Tibial nerve (tissue), 4 donors: ENCODE measurements around the gene GGA2.

Experiments
- EP300 ChIP-seq, 2 donors: sonication (generic); formaldehyde crosslinking; IDR thresholded peaks; one replicate each; pipeline ENCODE4 v1.6.1; 2017; ENCODE audit warnings: antibody characterized with exemption in 2 of 2, mild to moderate bottlenecking in 1 of 2
- POLR2A ChIP-seq, 2 donors: fragments of 450-650 bp; IDR thresholded peaks; one replicate each; pipeline ENCODE4 v1.6.1; 2017; ENCODE audit warnings: antibody characterized with exemption in 2 of 2, mild to moderate bottlenecking in 2 of 2, moderate library complexity in 2 of 2
- TF ChIP-seq, protein P1 (sequence below), 5 experiments: fragments of 200-600 bp in 3 of 5; fragments of 450-650 bp in 2 of 5; sonication (generic) in 3 of 5; IDR thresholded peaks; one replicate each; pipeline ENCODE4 v1.5.1; 2016 to 2019; ENCODE audit warnings: antibody characterized with exemption in 5 of 5, mild to moderate bottlenecking in 3 of 5, moderate library complexity in 2 of 5

DNA sequence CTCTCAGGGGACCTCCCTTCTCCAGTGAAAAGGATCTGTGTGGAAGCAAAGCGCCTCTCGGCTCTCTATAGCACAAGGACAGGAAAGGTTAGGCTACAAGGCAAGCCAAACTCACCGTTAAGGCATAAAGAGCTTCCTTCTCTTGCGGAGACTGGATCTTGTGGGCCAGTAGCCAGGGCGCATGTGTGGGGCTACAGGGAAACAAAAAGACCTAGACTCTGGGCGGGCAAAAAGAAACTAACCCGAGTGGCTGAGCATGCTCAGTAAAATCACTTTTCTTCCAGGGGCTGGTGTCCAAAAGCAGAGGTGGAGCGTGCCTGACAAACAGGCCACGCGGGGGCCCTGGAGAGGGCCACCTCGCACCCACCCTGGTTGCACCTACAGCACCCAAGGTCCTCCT is 16.1 kb downstream of the GGA2 start:
- TF ChIP-seq, protein P1, sequence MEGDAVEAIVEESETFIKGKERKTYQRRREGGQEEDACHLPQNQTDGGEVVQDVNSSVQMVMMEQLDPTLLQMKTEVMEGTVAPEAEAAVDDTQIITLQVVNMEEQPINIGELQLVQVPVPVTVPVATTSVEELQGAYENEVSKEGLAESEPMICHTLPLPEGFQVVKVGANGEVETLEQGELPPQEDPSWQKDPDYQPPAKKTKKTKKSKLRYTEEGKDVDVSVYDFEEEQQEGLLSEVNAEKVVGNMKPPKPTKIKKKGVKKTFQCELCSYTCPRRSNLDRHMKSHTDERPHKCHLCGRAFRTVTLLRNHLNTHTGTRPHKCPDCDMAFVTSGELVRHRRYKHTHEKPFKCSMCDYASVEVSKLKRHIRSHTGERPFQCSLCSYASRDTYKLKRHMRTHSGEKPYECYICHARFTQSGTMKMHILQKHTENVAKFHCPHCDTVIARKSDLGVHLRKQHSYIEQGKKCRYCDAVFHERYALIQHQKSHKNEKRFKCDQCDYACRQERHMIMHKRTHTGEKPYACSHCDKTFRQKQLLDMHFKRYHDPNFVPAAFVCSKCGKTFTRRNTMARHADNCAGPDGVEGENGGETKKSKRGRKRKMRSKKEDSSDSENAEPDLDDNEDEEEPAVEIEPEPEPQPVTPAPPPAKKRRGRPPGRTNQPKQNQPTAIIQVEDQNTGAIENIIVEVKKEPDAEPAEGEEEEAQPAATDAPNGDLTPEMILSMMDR (IDR thresholded peaks at IDR 0.05), result no peak
- TF ChIP-seq POLR2A (IDR thresholded peaks at IDR 0.05) (no peak), EP300 (IDR thresholded peaks at IDR 0.05) (no peak)
